ENCODE data around the gene F10.
"Not testable (repeated sequence)": the region's sequence is repeated elsewhere in the genome, so short reads cannot be mapped to it uniquely, and the experiment has no call there.

F10 gene

DNA sequence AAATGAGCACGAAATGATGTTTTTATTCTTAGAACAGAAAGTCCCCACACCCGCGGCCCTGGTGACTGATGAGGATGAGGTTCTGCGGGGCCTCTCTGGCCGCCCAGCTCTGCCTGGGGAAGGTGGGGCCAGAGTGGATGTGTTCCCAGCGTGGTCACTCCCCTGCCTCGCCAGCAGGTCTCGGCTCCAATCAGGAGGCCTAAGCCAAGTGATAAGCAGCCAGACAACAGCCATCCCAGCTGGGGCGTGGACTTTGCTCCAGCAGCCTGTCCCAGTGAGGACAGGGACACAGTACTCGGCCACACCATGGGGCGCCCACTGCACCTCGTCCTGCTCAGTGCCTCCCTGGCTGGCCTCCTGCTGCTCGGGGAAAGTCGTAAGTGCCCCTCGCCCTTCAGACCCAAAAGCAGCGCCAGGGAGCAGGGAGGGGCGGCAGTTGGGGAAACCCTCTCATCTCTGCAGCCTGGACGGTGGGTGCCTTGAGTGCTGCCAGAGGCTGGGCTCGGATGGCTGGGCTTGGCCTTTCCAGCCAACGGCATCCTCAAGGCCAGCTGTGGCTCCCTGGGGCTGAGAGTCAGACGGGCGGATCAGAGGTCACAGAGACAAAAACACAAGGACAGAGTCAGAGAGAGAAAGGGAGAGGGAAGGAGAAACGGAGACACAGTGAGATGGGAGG is at the start of gene F10:
Gene F10 (plus strand): TSS at position 250 of the 676 bp plus-strand sequence. CDS start 57 bp downstream, at position 307.
- DNase-seq (ENCODE audit: low read depth): no peak

DNA sequence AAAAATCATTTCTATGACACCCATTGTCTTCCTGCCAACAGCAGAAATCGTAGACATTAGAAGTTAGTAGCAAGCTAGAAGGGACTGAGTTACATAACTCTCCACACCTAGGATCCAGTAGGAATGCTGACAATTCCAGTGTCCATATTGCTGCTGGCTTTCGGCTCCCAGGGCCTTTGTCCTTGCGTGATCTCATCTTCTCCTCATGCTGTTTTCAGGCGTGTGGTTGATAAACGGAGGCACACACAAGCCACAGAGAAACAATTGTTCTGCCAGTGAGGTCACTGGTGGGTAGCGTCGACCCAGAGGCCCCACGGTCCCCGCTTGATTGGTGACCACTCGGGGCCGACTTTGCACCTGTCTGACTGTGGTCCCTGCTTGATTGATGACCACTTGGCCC is 48.7 kb upstream of the F10 start:
- DNase-seq (ENCODE audit: low read depth): no peak

DNA sequence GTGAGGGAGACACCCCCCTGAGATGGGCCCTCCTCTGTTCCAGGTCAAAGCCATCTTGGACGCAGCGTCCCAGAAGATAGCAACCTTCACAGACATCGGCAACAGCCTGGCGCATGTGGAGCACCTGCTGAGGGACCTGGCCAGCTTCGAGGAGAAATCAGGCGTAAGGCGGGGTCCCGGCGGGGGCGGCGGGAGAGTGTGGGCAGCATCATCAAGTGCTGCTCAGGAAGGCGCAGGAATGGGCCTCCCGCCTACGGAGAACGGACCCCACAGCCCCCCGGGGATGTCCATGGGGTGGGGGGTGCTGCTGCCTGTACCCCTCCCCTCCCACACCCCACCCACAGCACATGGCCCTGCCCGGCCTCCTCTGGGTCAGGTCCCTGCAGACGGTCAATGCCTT is 48.2 kb upstream of the F10 start:
- DNase-seq (ENCODE audit: low read depth): no peak

DNA sequence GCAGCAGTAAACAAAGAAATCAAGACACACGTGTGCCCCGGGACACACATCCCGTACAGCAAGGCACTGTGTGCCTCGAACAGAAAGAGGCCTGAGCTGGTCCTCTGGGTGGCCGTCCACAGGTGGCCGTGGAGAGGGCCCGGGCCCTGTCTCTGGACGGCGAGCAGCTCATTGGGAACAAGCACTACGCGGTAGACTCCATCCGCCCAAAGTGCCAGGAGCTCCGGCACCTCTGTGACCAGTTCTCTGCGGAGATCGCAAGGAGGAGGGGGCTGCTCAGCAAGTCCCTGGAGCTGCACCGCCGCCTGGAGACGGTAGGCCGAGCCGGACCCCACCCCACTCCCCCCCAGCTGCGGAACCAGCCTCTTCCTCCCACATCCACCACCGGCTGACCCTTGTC is 47.7 kb upstream of the F10 start:
- DNase-seq (ENCODE audit: low read depth): no peak

DNA sequence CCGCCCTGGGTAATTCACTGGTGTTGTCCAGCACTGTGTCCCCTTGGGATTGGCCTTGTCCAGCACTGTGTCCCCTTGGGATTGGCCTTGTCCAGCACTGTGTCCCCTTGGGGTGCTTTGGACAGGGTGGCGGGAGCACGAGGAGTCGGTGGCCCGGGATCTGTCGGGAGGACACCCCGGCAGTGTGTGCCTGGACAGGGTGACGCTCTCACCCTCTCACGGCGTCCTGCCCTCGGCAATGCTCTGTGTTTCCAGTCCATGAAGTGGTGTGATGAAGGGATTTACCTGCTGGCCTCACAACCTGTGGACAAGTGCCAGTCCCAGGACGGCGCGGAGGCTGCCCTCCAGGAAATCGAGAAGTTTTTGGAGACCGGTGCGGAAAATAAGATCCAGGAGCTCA is 46.9 kb upstream of the F10 start:
- no peak for DNase-seq (ENCODE audit: low read depth)

DNA sequence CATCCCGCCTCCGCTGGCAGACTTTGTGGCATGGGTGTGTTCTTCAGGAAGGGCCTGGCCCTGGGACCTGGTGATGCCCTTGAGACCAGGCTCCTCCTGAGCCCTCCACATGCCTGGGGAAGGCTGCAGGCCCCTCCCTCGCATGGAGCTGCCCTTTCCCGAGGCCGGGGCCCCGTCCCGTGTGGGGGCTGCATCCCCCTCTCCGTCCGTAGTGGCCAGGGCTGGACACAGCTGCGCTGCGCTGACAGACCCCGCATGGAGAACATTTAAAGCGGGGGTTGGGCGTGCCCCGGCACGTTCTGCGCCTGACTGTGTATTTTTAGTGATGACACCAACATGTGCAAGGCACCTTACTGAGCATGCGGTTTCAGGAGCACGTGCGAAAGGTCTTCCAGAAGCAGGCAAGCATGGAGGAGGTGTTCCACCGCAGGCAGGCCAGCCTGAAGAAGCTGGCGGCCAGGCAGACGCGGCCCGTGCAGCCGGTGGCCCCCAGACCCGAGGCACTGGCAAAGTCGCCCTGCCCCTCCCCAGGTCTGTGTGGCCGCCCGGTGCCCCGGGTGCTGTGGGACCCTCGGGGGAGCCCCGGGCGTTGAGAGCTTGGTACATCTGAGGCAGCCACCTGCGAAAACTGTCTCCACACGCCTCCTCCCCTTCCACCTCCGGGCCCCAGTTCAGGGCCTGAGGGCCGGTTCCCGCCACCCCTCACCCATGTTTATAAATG is 45.8 kb upstream of the F10 start:
- no peak for DNase-seq (ENCODE audit: low read depth)

DNA sequence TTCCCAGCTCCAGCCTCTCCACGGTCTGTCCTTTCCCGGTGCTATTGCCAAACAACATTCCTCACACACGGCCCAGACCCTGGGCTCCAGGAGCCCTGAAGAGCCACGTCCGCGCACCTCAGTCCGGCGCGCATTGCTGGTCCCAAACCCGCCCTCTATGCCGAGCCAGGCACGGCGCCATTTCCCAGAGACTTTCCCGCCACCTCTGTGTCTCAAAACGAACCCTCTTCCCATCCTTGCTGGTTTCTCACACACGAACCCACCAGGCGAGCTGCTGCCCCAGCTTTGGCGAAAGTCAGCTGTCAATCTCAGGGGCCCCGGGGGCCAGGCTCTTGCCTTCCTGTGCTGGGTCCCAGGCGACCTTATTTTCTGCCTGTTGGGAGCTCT is 45.0 kb upstream of the F10 start:
- no peak for DNase-seq (ENCODE audit: low read depth)

DNA sequence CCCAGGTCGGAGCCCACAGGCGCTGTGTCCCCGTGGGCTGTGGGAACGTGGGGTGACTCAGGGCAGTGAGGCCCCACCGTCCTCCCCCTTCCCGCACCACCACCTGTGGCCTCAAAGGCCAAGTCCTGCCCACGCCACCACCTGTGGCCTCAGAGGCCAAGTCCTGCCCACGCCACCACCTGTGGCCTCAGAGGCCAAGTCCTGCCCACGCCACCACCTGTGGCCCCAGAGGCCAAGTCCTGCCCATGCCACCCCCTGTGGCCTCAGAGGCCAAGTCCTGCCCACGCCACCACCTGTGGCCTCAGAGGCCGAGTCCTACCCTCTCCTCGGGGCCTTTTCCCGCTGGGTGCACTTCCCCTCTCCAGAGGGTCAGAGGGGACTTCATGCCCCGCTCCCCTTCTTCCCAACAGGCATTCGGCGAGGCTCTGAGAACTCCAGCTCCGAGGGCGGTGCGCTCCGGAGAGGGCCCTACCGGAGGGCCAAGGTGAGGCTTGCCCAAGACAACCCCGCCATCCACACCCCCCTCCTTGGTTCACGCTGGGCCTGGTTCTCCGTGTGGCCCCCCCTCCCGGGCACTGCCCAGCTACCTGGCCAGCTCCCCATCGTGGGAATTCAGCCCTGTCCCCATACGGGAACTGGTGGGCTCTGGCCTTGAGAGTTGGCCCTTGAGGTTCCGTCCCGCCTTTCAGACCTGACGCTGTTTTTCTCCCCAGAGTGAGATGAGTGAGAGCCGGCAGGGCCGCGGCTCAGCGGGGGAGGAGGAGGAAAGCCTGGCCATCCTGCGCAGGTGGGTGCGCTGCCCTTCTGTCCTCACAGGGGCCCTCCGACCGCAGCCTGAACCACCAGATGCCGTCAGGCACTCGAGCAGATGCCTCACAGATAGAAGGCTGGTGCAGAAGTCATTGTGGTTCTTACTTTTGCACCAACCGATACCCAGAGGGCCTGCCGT is 44.4 kb upstream of the F10 start:
- no peak for DNase-seq (ENCODE audit: low read depth)

DNA sequence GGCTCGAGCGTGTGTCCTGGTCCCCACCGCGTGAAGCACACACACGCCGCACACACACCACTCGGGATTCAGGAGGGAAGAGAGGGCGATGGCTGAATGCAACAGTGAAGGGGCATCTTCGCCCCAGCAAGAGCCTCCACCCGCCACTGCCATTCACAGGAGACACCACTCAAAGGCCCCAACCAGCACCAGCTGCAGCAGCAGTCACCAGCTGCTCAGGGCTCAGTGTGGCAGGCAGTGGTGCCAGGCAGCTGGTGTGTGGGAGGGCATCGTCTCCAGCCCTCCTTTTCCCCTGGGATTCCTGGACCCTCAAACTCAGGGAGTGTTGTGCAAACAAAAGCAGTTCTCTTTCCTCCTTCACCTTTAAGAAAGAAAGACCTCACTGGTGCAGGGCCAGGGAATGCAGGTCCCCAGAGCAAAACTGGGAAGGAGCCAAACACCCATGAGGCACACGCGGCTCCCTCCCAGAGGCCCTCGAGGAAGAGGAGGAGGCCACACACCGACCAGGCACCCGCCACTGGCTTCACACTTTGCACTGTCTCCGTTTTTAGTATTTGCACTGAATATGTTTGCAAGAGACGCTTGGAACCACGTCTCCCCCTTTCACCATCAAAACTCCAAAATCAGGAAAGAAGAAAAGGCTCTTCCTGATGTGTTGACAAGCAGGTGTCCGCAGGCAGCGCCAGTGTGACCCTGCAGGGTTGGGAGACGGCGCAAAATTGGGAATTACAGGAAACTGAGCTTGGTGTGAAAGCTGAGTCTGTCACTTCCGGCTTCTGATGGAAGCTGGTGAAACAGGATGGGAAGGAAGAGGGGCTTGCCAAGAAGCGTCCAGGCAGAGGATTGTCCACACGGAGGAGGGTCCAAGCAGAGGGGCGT is 43.5 kb upstream of the F10 start:
- DNase-seq (ENCODE audit: low read depth): no peak

DNA sequence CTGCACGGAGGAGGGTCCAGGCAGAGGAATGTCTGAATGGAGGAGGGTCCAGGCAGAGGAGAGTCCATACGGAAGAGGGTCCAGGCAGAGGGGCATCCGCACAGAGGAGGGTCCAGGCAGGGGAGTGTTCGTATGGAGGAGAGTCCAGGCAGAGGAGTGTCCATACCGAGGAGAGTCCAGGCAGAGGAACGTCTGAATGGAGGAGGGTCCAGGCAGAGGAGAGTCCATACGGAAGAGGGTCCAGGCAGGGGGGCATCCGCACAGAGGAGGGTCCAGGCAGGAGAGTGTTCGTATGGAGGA is 42.9 kb upstream of the F10 start:
- not testable (repeated sequence) for DNase-seq (ENCODE audit: low read depth)

DNA sequence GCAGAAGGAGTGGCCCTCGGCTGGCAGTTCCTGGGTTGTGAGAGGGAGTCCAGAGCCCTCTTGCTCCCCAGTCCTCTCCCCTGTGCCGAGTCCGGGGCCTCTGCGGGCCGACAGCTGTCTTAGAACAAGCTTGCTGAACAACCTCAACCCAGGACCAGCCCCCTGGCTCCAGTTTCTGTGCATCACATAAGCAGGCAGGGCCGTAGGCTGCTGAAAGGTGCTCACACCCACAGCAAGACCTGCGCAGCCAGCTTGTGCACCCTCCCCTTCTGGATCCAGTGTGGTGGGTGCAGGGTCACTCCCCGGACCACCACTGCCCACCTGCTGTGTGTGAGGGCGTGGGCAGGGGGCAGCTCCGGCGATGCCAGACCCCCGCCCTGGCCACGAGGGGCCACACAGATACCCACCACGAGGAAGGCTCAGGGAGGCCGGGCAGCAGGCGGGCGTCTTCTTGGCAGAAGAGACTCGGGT is 42.2 kb upstream of the F10 start:
- DNase-seq (ENCODE audit: low read depth): no peak

DNA sequence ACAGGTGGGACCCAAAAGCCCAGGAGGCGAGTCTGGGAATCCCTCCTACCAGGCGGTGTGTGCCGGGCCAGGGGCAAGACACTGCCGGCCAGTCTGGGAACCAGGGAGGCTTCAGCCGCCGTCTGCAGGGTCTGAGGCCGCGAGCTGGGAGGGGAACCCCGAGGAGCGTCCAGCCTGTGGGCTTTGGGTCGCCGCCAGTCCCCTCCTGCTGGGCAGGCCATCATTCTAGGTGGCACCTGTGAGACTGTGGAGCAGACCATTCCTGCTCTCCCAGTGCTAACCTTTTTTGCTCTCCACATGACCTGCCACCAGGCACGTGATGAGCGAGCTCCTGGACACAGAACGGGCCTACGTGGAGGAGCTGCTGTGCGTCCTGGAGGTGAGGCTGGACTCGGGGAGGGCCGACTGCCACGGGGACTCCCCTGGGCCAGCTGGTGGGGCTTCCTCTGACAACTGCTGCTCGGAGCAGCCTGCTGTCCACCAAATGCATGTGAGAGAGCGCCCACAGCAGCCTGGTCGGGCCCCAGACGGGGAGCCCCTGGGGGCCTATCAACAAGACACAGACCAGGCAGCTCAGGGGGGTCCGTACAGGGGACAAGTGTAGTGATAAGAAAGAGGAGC is 41.6 kb upstream of the F10 start:
- DNase-seq (ENCODE audit: low read depth): no peak

DNA sequence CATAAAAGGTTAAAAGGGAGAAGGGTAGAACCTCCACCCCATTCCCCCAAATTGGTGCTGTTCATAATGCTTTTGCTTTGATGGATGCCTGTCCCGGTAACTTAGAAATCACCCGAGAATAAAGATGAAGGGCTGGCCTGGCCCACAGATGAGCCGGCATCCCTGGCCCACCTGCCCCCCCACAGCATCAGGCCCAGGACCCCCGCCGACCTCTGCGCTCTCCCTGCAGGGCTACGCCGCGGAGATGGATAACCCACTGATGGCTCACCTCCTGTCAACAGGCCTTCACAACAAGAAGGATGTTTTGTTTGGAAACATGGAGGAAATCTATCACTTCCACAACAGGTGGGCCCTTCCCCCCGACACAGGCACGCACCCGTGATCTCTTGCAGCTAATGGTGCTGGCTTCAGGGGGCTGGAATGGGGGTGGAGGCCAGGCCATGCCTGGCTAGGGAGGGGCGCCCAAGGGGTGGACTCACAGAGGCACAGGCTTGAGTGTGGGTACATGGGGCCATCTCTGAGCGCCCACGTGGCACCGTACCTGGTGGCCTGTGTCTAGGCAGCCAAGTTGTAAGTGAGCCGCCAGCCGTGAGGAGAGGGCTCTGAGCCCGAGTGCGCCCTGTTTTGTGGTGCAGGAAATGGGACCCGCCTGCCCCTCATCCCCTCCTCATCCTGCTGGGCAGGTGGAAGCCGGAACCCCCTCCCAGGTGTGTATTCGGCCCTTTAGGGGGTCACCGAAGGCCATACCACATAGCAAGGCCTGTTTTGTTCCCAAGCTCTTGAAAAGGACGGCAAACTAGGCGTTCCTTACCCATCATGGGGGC is 40.2 kb upstream of the F10 start:
- no peak for DNase-seq (ENCODE audit: low read depth)

DNA sequence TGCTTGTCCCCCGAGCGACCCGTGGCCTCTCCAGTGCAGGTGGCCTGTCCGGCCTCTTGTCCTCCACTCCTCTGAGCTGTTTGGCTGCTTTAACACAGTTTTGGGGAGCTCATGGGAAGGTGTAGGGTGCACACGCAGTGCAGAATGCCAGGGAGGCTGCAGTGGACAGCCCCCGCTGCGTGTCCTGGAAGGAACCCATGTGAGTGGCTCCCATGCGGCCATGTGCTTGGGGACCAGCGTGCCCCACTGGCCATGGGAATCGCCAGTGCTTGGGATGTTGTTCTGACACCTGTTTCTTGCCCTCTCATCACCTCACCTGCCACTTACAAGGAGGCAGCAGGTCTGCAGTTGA is 39.6 kb upstream of the F10 start:
- DNase-seq (ENCODE audit: low read depth): no peak

DNA sequence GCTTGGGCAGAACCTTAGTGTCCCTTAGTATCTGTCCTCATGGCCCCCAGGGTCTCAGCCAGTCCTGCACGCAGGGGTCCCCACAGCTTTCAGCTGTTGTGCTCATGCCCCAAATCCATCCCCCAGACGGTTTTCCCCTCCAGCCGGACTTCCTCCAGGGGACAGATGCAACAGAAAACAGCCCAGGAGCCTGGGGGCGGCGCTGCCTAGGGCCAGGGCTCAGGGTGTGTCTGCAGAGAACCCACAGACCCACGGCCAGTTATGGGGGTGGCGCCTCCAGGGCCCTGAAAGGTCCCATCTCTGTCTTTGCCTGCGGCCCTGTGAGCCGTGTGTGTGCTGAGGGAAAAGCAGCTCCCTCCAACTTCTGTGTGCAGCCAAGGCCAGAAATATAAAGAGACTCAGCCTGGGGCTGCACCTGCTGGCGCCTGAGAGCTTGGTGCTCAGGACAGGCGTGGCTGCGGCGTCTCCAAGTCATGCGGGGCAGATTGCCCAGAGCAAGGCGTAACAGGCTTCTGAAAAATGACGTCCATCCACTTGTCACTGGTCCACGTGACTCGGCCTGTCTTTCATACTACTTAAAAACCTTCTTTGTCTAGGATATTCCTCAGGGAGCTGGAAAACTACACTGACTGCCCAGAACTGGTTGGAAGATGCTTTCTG is 39.1 kb upstream of the F10 start:
- no peak for DNase-seq (ENCODE audit: low read depth)

DNA sequence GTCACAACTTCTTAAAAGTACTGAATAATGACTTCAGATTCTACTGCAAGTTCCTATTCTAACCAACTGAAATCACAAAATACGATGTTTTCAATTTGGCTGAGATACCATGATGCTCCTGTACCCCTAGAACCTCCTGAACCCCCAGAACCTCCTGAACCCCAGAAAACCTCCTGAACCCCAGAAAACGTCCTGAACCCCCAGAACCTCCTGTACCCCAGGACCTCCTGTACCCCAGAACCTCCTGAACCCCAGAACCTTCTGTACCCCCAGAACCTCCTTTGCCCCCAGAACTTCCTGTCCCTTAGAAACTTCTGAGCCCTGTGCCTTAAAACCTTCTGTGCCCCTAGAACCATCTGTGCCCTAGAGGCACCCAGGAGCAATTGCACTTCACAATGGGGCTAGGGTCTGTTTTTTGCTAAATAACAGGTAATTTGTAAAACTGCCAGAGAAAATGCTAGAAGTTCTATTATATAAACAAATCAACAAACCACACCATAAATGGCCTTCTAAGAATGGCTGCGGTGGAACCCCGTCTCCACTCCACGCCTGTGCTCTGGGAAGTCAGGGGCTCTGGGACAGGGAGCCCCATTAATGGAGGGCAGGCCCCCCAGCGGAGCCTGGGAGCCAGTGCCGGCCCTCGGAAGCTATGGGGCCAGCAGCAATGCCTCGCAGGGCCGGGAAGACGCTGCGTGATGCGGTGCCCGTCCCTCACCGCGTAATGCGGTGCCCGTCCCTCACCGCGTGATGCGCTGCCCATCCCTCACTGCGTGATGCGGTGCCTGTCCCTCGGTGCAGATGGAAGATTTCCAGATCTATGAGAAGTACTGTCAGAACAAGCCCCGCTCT is 38.3 kb upstream of the F10 start:
- DNase-seq (ENCODE audit: low read depth): no peak

DNA sequence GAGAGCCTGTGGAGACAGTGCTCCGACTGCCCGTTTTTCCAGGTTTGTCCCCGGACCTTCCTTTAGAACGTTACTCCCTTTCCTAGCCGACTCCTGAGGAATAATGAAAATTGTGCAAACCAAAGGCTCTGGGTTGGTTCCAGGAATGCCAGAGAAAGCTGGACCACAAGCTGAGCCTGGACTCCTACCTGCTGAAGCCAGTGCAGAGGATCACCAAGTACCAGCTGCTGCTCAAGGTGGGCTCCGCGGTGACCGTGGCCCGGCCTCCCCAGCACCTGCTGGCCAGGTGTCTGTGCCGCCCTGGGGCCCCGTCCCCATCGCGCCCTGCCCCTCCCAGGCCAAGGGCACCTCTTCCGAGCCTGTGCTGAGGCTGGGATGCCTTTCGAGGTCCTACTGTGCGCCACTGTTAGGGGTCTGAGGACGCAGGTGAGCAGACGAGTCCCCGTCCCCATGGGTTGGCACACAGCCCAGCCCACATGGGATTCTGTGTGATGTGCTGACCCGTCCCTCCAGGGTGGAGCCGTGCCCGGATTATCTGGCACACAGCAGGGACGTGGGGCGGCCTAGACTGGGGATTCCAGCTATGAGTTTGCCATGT is 37.6 kb upstream of the F10 start:
- DNase-seq (ENCODE audit: low read depth): no peak

DNA sequence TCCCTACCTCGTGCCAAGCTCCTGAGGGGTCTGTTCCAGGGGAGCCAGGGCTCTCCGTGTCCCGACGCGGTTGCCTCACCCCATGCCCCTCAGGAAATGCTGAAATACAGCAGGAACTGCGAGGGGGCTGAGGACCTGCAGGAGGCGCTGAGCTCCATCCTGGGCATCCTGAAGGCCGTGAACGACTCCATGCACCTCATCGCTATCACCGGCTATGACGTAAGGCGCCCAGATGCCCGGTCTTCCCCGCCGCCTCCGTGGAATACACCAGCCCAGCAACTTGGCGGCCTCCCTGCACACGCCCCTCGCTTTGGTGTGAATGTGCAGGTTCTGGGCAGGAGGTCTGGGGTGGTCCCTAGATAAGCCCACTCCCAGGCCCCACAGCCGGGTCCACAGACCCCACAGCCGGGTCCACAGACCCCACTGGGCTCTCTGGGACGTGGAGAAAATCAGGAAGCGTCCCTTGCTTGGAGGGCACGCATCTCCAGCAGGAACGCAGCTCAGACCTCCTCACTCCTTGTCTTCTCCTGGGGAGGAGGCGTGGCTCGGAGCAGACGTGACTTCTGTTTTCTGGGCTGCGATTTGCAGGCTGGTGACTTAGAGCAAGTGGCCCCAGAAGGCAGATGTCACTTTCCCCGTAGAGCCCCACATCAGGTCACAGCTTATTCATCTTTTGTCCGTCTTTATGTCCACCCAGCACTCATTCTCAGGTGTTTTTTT is 36.4 kb upstream of the F10 start:
- no peak for DNase-seq (ENCODE audit: low read depth)
